HG03159 (cell line): Measurements from ENCODE around the gene GPHN.
A peak's percentile ranks its signal among the peaks of the same experiment; 100 is the strongest.

Experiments used
- ATAC-seq: cut with Tn5 transposase; IDR thresholded peaks from one replicate; pipeline ENCODE4 v1.9.1; 2021; ENCODE audit warnings: mild to moderate bottlenecking, moderate library complexity; ENCODE audit not compliant: unreplicated experiment

Gene GPHN

DNA sequence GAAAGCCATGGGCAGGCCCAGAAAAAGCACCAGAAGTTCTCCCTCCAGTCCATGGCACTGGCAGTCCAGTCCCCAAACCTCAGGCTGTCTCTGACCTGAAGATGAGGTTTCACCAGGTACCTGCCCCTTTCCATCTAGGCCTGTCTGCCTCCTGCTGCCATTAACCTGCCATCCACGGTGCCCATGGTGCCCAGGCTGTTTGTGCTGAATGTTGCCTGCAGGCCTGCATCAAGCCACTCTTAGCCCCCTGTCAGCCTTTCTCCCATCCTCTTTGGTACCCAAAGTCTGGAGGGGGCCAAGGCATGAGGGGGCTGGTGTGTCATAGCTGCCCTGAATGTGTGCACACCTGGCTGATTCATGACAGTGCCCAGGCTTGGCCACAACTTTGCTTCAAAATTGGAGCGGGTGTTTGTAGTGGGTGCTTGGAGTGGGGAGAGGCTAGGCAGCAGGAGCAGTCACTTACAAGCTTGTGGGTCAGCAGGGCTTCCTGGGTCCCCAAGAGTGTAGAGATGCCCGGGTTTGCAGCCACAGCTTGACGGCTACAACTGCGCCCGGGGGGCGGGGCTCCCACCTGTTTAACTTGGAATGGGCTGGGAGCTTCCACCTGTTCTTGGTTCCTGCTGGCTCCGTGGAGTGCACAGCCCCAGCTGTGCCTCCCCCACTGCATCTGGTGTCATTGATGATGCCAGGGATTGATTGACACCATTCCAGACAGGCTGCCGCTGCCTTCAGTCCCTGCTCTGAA, 88.5 kb downstream of the GPHN start:
- ATAC-seq, result no peak

DNA sequence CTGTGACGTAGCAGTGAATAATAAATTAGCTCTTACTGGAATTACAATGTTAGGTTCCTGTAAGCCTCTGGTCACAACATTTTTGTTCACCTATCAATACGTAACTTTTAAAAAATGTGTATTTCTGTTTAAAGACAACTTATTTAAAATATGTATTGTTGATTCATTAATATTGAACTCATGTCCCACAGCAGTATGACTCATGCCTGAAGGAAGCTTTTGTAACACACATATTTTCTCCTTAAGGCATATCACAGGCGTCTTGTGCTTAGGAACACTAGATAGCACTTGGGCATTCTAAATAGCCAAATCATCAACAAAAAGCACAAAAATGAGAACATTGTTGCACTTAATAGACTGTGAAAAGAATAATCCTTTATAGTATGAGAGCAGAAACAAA, 92.5 kb downstream of the GPHN start:
- no peak for ATAC-seq

DNA sequence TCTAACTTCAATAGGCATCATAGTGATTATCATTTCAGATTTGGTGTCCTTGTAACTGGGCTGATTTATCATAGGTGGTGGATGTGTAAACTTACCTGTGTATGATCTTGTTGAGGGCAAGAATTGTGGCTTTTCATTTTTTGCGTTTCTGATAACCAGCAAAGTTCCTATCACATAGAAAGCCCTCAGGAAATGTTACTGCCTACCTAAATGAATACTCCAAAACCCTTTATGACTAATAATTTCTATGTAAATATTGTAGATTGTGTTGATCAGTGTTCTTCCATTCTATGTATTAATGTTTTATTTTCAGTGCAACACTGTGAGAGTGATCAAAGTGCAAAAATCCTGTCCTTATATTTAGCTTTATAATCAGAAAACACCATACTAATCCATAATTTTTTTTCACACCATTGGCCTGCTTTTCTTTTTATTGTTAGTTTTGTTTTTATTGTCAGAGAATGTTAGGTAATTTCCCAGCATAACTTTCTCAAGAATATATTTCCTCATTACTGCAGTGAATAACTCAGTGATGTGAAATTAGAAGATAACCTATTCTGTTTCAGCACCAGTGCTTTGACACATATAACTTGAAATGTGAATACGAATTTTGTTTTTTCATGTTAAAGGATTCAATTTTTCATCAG, 94.1 kb downstream of the GPHN start:
- ATAC-seq, result no peak

DNA sequence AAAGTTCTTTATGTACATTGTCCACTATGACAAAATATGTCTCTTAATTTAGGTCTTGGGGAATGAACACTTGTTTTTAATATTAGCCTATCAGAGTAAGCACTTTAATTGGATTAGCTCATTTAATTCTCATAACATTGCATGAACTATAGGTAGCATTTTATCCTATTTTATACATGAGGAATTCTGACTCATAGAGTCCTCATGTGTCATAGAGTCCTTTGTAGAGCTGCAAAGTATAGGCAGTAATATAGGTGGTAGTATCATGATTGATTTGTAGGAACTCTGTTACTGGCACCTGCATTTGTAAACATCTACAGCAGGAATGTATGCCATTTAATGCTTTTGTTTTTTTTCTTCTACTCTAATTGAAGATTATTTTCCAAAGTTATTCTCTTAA, 96.0 kb downstream of the GPHN start:
- ATAC-seq, result no peak

DNA sequence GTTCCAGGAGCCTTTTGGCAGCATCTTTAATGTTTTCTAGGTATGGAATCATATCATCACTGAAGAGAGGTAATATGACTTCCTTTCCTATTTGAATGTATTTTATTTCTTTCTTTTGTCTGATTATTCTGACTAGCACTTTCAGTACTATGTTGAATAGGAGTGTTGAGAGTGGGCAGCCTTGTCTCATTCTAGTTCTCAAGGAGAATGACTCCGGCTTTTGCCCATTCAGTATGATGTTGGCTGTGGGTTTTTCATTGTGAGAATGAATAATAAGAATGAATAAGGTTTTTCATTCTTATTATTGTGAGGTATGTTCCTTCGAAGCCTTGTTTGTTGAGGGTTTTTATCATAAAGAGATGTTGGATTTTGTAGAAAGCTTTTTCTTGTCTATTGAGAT, 98.9 kb downstream of the GPHN start:
- no peak for ATAC-seq

DNA sequence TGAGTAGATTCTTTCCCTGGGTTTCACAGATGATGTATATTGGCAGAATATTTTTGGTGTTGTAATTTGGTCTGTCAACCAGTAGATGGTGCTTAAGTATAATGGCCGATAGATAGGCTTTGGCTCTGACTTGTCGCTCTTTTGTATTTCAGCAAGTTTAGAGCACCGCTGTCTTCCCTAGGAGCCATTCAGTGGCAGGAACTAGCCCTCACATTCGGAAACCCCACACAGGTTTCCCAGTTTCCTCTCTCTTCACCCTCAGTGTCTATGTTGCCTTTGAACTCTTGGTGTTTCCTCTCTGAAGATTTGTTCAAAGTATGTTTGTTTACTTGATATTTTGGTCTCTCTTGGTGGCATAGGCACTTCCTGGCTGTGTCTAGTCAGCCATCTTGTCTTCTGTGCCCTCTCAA, 102.2 kb downstream of the GPHN start:
- ATAC-seq, result no peak

DNA sequence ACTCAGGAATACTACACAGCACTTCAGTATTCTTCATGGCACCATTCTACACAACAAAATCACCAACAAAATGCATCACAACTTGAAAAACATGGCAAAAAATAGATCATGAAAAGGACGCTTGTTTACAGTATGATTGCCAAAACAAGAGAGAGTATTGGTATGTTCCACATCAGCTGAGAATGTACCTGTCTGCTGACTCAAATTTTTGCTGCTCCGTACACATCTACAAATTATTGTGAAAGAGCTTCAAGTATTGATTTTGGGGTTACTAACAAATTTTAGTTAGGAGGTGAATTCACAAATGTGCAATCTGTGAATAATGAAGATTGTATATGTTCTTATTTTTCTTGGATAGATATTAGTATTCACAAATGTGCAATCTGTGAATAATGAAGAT, 105.4 kb downstream of the GPHN start:
- no peak for ATAC-seq

DNA sequence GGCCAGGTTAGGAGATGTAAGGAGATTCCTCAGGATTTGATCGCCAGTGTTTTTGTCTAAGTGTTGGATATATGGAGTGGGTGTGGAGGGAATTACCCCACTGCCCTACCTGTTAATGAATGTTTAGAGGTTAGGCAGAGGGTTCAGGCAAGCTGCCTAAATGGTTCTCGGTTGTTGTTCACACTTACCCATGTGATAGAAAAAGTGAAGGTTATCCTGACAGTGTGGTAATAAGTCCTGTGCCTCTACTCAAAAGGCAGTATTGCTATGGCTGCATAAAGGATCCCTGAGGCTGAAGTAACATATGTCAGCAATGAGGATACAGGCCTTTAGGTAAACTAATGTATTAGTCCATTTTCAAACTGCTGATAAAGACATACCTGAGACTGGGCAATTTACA, 112.0 kb downstream of the GPHN start:
- ATAC-seq, result no peak

DNA sequence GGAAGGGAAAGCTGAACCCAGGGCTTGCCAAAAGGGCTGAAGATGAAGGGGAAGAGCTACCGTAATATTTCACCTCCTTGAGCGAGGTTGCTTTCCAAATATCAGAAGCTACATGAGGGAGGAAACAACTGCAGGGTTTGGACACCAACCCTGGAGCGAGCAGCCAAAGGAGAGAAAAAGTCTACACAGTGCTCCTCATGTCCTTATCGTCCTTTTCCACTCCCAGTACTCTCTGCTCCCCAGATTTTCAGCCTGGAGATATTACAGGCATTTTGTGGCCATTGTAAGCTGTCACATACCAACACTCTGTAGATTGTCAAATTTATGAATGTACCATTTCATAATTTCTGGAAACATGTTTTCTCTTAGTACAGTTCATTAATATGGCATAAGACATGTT, 115.9 kb downstream of the GPHN start:
- no peak for ATAC-seq

DNA sequence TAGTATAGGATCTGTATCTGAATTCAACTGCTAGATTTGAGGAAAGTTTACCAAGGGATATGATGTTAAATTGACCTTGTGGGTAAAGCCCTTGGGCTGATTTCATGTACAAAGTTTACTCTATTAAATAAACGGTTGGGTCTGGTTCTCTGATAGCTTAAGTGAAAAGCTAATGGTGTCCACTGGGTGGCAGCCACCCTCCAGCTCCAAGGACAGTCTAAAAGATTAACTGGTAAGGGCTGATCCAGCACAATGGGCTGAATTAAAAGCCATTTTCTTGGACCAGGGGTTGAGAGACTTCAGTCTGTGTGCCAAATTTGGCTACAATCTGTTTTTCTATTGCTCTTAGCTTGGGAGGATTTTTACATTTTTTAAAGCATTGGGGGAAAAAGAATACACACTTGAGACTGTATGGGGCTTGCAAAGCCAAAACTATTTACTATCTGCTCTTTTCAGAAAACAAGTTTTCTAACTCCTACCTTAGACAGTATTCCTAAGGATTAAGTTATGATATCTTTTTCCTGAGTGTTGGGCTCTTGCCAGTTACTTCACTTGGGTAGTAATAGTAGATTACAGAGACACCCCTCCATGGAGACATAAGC, 116.5 kb downstream of the GPHN start:
- ATAC-seq, result peak; percentile 67

DNA sequence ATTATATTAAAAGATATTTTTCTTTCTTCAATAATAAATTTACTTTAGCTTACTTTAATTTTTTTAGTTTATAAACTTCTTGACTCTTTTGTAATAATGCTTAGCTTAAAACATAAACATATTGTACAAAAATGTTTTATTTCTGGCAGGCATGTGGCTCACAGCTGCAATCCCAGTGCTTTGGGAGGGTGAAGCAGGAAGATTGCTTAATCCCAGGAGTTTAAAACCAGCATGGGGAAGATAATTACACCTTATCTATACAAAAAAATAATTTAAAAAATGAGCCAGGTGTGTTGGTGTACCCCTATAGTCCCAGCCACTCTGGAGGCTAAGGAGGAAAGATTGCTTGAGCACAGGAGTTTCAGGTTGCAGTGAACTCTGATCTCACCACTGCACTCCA, 120.7 kb downstream of the GPHN start:
- no peak for ATAC-seq

DNA sequence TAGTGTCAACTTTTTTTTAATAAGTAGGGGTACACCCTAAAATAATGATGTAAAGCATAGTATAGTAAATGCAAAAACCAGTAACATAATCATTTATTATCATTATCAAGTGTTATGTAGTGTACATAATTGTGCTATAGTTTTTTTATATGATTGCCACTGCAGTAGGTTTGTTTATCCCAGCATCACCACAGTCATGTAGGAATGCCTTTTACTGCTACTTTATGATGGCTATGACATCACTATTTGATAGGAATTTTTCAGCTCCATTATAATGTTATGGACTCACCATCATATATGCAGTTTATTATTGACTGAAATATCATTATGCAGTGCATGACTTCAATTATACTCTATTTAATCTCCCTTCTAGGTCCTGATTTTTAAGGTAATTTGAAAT, 121.6 kb downstream of the GPHN start:
- ATAC-seq, result no peak

DNA sequence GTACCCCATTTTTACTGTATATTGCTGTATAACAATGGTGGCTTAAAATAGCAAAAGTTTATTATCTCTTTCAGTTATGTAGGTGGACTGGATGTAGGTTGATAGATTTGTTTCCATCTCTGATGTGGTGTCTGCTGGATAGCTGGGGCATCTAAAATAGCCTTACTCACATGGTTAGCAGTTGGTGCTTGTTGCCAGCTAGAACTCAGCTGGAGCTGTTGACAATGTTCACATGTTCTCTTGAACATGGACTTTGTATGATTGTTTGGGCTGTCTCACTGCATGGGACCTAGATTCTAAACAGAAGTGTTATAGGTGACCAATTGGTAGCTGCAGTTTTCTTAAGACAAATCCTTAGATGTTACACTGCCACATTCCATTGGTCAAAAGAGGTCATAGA, 126.9 kb downstream of the GPHN start:
- no peak for ATAC-seq

DNA sequence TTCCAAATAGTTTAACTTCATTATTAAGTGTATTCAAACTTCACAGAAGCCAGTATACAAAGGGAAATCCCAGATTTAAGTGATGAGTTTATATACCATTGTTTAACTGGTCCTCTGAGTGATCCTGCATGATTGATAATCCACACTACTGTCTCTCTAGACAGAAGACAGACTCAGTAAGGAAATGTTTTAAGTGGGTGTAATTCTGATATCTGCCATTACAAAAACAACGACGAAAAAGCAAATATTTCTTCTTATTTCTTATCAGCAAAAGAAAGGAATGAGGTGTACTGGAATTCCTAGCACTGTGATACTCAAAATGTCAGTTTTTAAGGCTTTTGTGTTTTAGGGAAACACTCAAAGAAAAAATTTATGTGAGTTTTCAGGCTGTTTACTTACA, 127.5 kb downstream of the GPHN start:
- ATAC-seq, result no peak

DNA sequence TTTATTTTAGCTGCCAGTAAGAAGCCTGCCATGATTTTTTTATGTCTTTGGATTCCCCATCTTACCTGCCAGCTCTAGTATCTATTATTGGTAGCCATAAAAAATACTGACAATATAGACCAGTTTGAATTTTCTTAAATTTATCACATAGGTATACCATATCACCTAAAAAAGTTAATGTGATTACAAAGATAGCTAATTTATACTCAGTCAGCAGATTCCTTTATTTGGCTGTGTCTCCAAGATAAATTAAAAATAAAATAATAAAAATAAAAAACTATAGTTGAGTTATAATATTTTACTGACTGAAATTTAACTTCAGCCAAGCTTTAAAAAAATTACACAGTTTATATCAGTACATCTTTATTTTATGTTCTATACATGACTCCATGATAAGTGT, 128.3 kb downstream of the GPHN start:
- no peak for ATAC-seq

DNA sequence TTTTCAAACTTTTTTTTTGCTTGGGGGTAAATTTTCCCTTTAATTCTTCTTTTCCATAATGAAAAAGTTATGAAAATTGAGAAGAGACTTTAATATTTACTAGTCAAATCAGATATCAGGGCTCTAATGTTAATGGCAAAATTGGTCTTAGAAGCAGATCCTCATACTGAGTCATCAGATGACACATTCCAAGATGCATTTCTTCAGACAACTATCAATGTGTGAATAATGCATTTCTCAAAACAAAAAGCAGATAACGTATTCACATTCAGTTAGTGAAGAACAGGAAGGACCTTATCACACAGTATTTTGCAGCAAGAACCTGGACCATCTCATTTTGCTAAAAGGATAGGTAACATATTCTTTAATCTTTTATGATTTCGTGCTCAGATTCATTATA, 130.7 kb downstream of the GPHN start:
- no peak for ATAC-seq

DNA sequence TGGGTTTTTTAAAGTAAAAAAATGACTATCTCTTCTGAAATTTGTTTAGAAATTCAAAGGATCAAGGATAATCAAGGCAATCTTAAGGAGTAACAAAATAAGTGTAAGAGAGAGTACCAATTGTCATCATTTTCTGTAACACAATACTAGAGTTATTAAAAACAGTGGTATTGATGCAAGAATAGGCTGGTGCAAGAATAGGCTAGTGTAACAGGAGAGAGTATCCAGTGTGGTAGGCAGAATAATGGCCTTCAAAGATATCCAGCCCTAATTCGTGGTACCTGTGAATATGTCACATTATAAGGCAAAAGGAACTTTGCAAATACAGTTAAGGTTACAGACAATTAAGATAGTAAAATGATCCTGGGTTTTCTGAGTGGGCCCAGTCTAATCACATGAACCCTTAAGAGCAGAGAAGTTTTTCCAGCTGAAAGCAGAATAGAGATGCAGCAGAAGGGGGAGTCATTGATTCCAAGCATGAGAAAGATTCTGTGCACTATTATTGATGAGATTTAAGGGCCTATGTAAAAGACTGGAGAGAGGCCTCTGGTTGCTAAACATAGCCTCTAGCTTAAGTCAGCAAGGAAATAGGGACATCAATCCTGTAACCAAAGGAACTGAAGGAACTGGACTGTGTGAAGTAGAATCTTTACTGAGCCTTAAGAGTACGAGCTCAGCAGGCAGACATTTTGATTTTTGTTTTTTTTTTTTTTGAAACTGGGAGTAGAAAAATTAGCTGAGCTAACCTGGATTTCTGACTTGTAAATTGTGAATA, 134.1 kb downstream of the GPHN start:
- no peak for ATAC-seq

DNA sequence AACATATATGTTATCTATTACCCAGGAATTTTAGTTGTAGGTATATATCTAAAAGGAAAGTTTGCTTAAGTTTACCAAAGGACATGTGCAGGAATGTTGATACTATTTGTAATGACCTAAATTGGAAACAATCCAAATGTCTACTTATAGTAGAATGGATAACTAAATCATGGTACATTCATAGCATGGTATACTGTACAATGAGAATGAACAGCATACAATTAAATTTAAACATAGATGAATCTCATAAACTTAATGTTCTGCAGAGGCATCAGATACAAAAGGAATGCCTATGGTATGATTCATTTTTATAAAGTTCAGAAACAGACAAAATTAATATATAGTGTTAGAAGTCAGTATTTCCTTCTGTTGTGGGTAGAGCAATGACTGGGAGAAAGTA, 135.4 kb downstream of the GPHN start:
- no peak for ATAC-seq

DNA sequence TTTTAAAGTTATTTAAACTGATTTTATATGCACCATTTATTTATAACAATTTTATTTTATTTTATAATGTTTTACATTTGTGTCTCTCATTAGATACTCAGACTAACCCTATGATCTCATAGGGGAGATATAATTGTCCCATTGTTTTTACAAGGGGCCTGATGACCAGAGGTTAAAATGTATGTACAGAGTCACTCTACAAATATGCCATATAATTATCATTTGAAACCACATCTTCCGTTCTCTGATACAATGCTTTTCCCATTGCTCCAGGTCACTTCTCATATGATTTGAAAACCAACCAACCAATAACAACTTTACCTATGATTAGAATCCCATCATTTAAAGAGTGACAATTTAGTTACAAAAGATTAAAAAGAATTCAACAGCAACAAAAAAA, 137.8 kb downstream of the GPHN start:
- no peak for ATAC-seq

DNA sequence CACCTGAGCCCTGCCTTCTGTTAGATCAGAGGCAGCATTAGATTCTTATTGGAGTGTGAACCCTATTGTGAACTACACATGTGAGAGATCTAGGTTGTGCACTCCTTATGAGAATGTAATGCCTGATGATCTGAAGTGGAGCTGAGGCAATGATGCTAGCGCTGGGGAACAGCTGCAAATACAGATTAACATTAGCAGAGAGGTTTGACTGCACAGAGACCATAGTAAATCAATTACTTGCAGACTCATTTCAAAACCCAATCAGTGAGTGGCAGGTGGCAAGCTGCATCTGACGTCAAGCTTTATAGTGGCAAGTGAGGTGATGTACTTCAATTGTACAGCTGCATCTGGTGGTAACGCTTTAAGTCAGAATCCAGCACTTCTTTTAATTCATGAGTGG, 141.6 kb downstream of the GPHN start:
- ATAC-seq, result peak; percentile 83

DNA sequence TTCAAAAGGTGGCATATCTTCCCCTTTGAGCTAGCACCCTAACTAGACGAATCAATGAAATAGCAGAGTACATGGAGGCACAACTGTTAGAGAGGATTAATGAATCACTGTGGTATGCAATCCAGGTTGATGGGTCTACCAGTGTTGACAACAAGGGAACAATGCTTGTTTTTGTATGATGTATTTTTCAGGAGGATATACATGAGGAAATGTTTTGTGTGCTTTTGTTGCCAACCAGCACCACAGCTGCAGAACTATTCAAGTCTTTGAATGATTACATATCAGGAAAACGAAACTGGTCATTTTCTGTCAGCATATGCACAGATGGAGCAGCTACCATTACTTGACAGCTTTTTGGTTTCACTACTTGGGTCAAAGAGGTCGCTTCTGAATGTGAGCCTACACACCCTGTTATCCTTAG, 142.6 kb downstream of the GPHN start:
- ATAC-seq, result no peak
